ENCODE data around the gene NMNAT2.

DNA sequence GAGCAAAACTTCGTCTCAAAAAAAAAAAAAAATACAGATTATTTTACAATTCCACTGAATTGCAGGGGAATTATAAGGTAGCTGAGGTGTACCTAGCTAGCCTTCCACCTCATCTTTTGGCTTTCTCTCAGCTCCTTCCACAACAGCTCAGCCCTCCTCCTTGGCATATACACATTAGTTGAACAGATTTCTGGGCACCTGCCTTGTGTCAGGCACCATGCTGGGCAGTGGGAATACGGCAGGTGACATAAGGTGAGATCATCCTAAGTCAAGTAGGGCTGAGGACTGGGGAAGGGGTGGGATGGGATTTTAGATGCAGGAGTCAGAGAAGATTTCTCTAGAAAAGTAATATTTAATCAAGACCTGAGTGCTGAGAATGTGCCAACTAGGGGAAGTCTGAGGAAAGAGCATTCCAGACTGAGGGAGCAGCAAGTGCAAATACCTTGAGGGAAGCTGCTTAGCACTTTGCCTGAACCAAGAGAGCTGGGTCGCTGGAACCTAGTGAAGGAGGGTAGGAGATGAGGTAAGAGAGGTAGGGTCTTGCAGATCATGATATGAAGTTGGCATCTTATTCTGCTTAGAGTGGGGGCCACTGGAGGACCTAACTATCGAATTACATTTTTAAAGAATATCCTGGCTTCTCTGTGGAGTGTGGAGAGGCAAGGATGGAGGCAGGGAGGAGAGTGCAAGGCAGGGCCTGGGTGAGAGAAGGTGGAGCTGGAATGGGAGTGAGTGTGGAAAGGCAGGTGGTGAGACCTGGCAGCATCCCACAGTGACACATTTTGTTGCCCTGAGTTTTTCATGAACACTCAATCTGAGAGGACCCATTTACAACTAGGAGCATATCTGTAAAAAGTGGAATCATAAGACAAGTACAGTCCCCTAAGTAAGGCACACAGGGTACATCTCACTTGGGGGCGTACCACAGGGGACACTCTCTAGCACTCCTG lies 203.9 kb downstream of the NMNAT2 start:
- TF ChIP-seq CTCF (IDR thresholded peaks at IDR 0.05 in 2 of 3, conservative IDR thresholded peaks at IDR 0.05 in 1 of 3; ENCODE audit: borderline replicate concordance in 1 of 3, insufficient read depth in 1 of 3, low read depth in 2 of 3, low read length in 2 of 3): no peak
- TF ChIP-seq TCF7L2 (IDR thresholded peaks at IDR 0.05; ENCODE audit: borderline replicate concordance, extremely low read depth, insufficient read depth, insufficient read length): no peak
- TF ChIP-seq, protein P1, sequence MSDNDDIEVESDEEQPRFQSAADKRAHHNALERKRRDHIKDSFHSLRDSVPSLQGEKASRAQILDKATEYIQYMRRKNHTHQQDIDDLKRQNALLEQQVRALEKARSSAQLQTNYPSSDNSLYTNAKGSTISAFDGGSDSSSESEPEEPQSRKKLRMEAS (IDR thresholded peaks at IDR 0.05): no peak
- no peak for TF ChIP-seq POLR2AphosphoS5 (IDR thresholded peaks at IDR 0.05; ENCODE audit: low read depth, low read length)
- TF ChIP-seq EZH2 (IDR thresholded peaks at IDR 0.05): no peak
- TF ChIP-seq, protein P2, sequence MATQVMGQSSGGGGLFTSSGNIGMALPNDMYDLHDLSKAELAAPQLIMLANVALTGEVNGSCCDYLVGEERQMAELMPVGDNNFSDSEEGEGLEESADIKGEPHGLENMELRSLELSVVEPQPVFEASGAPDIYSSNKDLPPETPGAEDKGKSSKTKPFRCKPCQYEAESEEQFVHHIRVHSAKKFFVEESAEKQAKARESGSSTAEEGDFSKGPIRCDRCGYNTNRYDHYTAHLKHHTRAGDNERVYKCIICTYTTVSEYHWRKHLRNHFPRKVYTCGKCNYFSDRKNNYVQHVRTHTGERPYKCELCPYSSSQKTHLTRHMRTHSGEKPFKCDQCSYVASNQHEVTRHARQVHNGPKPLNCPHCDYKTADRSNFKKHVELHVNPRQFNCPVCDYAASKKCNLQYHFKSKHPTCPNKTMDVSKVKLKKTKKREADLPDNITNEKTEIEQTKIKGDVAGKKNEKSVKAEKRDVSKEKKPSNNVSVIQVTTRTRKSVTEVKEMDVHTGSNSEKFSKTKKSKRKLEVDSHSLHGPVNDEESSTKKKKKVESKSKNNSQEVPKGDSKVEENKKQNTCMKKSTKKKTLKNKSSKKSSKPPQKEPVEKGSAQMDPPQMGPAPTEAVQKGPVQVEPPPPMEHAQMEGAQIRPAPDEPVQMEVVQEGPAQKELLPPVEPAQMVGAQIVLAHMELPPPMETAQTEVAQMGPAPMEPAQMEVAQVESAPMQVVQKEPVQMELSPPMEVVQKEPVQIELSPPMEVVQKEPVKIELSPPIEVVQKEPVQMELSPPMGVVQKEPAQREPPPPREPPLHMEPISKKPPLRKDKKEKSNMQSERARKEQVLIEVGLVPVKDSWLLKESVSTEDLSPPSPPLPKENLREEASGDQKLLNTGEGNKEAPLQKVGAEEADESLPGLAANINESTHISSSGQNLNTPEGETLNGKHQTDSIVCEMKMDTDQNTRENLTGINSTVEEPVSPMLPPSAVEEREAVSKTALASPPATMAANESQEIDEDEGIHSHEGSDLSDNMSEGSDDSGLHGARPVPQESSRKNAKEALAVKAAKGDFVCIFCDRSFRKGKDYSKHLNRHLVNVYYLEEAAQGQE (IDR thresholded peaks at IDR 0.05; ENCODE audit: low read depth): no peak
- no peak for TF ChIP-seq ZNF274 (IDR thresholded peaks at IDR 0.05; ENCODE audit: low read depth, low read length)
- no peak for TF ChIP-seq POLR2A (IDR thresholded peaks at IDR 0.05; ENCODE audit: borderline replicate concordance, extremely low read depth, insufficient read depth, insufficient read length)
- TF ChIP-seq SRF (IDR thresholded peaks at IDR 0.05; ENCODE audit: low read depth): no peak
- no peak for TF ChIP-seq ELF1 (IDR thresholded peaks at IDR 0.05; ENCODE audit: borderline replicate concordance, low read depth)
- no peak for TF ChIP-seq RAD21 (IDR thresholded peaks at IDR 0.05; ENCODE audit: low read depth)
- TF ChIP-seq CBX3 (IDR thresholded peaks at IDR 0.05; ENCODE audit: low read depth): no peak

All from HCT116 (cell line).